Thoracic aorta (tissue), 2 donors: ENCODE results near the gene AURKAIP1. TPM values are rescaled to one million over a fixed set of nuclear protein-coding genes. Genes with fewer than 3 reads are reported as not detected.

Experiments used
- ATAC-seq: fragments of 150-250 bp; one replicate; pipeline ENCODE4 v1.8.0; 2017; ENCODE audit warnings: low read depth; ENCODE audit not compliant: insufficient number of reproducible peaks, low FRiP score
- DNase-seq: peaks from one replicate; pipeline ENCODE4 v3.0.0-alpha.2; 2020; ENCODE audit warnings: low spot score
- H3K27ac ChIP-seq, 2 donors: fragments of 200-600 bp; sonication (generic); 1 replicate in 1 of 2; 2 replicates in 1 of 2; pipeline ENCODE4 v1.5.1; 2016; ENCODE audit warnings: mild to moderate bottlenecking in 2 of 2, moderate library complexity in 2 of 2
- H3K27me3 ChIP-seq: fragments of 200-600 bp; sonication (generic); replicated peaks from 2 replicates; pipeline ENCODE4 v1.6.0; 2016; ENCODE audit warnings: mild to moderate bottlenecking; ENCODE audit not compliant: insufficient read depth
- H3K36me3 ChIP-seq: fragments of 200-600 bp; sonication (generic); one replicate; pipeline ENCODE4 v1.5.1; 2016
- H3K4me1 ChIP-seq, 2 donors: fragments of 200-600 bp; sonication (generic); 1 replicate in 1 of 2; 2 replicates in 1 of 2; pipeline versions ENCODE4 v1.5.1 to v1.6.0; 2016; ENCODE audit warnings: low read depth in 2 of 2, mild to moderate bottlenecking in 1 of 2; ENCODE audit not compliant: control insufficient read depth in 1 of 2
- H3K4me3 ChIP-seq: fragments of 200-600 bp; sonication (generic); 2 replicates; pipeline ENCODE4 v1.5.1; 2016; ENCODE audit warnings: mild to moderate bottlenecking
- H3K9me3 ChIP-seq: fragments of 200-600 bp; sonication (generic); 2 replicates; pipeline ENCODE4 v1.5.1; 2016
- CTCF ChIP-seq: fragments of 200-600 bp; sonication (generic); IDR thresholded peaks from one replicate; pipeline ENCODE4 v1.5.1; 2019; ENCODE audit warnings: antibody characterized with exemption
- total RNA-seq, 2 donors: library from RNA; depleted of rRNA; stranded (reverse); fragments of >200 nt; gene quantifications; one replicate each; pipeline versions ENCODE4 v1.1.0 to v1.2.3, GENCODE V29; 2016

AURKAIP1 gene
- total RNA-seq, 2 donors from 2014 or later: 43.5 to 94.5 TPM

DNA sequence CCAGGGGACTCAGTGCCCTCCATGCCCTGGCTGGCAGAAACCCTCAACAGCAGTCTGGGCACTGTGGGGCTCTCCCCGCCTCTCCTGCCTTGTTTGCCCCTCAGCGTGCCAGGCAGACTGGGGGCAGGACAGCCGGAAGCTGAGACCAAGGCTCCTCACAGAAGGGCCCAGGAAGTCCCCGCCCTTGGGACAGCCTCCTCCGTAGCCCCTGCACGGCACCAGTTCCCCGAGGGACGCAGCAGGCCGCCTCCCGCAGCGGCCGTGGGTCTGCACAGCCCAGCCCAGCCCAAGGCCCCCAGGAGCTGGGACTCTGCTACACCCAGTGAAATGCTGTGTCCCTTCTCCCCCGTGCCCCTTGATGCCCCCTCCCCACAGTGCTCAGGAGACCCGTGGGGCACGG, 46.8 kb downstream of the AURKAIP1 start:
- no peak for ATAC-seq
- Histone ChIP-seq H3K27ac (no peak overlapping the region), H3K4me3 (no peak overlapping the region), H3K4me1 (peaks cover 15 to 21% of the 10 kb centered on the region in 2 donors), H3K27me3 (no peaks in the 10 kb centered on the region), H3K36me3 (peaks cover 8% of the 10 kb centered on the region), H3K9me3 (no peaks in the 10 kb centered on the region)
- DNase-seq: no peak
- TF ChIP-seq CTCF: no peak

DNA sequence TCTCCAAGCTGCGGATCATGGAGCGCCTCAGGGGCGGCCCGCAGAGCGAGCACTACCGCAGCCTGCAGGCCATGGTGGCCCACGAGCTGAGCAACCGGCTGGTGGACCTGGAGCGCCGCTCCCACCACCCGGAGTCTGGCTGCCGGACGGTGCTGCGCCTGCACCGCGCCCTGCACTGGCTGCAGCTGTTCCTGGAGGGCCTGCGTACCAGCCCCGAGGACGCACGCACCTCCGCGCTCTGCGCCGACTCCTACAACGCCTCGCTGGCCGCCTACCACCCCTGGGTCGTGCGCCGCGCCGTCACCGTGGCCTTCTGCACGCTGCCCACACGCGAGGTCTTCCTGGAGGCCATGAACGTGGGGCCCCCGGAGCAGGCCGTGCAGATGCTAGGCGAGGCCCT, 47.7 kb downstream of the AURKAIP1 start:
- Histone ChIP-seq H3K4me3 (no peak overlapping the region), H3K9me3 (no peaks in the 10 kb centered on the region), H3K27ac (no peak overlapping the region), H3K27me3 (no peaks in the 10 kb centered on the region), H3K36me3 (peaks cover 8% of the 10 kb centered on the region), H3K4me1 (peaks cover 20 to 26% of the 10 kb centered on the region in 2 donors)
- no peak for ATAC-seq
- TF ChIP-seq CTCF: no peak
- no peak for DNase-seq

GRCh38 chr1:1326075-1326605, 48.9 kb downstream of the AURKAIP1 start:
- peaks cover 8% of the 10 kb centered on the region for H3K36me3 ChIP-seq
- ATAC-seq (no peak), DNase-seq (no peak)
- H3K4me1 ChIP-seq: peaks cover 27 to 33% of the 10 kb centered on the region in 2 donors
- H3K27me3 ChIP-seq: no peaks in the 10 kb centered on the region
- no peak overlapping the region for H3K4me3 ChIP-seq
- no peaks in the 10 kb centered on the region for H3K9me3 ChIP-seq
- TF ChIP-seq CTCF: no peak
- peak overlapping the region in 1 of 2 donors; percentile 9 for H3K27ac ChIP-seq

DNA sequence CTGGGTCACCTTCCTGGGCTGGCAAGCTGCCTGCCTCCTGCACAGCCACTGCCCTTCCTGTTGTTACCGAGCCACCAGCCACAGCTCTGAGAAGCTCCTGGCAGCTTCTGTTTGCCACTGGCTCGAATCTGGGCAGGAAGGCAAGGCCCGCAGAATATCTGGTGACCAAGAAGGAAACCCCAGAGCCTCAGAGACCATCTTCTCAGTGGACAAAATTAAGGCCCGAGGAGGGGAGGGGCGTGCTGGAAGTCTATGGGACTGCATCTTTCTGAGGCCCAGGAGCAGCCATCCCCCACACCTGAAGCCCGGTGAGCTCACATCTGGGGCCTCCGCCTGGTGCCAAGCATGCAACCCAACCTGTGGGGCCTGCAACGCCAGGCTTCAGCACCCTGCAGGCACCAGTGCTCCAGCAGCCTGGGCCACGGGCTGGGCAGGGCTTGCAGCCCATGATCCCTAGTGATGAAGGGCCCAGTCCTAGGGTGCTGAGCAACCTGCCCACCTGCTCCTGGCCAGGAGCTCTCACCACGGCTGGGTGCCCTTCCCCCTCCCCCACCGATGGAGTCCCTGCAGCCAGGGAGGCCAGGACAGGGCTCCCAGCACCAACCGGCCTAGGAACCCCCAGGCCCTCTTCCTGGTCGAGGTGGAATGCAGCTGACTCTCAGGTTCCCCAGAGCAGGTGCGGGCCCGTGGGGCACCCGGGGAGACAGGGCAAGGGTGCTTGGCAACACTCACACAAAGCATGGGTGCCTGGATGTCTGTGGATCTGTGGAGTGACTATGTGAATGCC, 49.5 kb downstream of the AURKAIP1 start:
- H3K36me3 ChIP-seq: peaks cover 8% of the 10 kb centered on the region
- DNase-seq: no peak
- peak overlapping the region; percentile 99 for H3K4me3 ChIP-seq
- no peak for ATAC-seq
- no peaks in the 10 kb centered on the region for H3K9me3 ChIP-seq
- peak overlapping the region; percentile 51 to 63 for H3K27ac ChIP-seq
- no peak for TF ChIP-seq CTCF
- H3K4me1 ChIP-seq: peaks cover 27 to 33% of the 10 kb centered on the region in 2 donors
- H3K27me3 ChIP-seq: no peaks in the 10 kb centered on the region

GRCh38 chr1:1324524-1325287, 50.3 kb downstream of the AURKAIP1 start, which contains the start of the genes CPTP and INTS11:
CPTP (plus strand) TSS chr1:1324802; CDS start chr1:1326911, 2,109 bp downstream.
INTS11 (minus strand) TSS chr1:1324660; CDS start chr1:1324608, 52 bp downstream.
- no peak for TF ChIP-seq CTCF
- Histone ChIP-seq H3K9me3 (no peaks in the 10 kb centered on the region), H3K27ac (peak within 1 kb of the TSS; percentile 76 to 78), H3K36me3 (peaks cover 12% of the 10 kb centered on the region), H3K27me3 (no peaks in the 10 kb centered on the region), H3K4me1 (peaks cover 27 to 36% of the 10 kb centered on the region in 2 donors), H3K4me3 (peak within 1 kb of the TSS; percentile 99)
- ATAC-seq (peak; percentile 71), DNase-seq (peak; percentile 68)
